Stomach (tissue), 9 donors: ENCODE results near the gene SMIM35. TPM values are rescaled to one million over a fixed set of nuclear protein-coding genes. Genes with fewer than 3 reads are reported as not detected.

Experiments used
- DNase-seq, 2 donors: peaks; one replicate each; pipeline versions ENCODE4 v3.0.0 to v3.0.0-alpha.2; 2013 to 2019
- H3K27ac ChIP-seq, 5 donors: fragments of 200-600 bp in 4 of 5; sonication (generic) in 4 of 5; one replicate each; pipeline ENCODE4 v1.5.1; 2013 to 2019; ENCODE audit warnings: mild to moderate bottlenecking in 1 of 5, moderate library complexity in 1 of 5
- H3K27me3 ChIP-seq, 3 donors: fragments of 200-600 bp; sonication (generic); one replicate each; pipeline ENCODE4 v1.5.1; 2017 to 2019; ENCODE audit warnings: mixed run types in 1 of 3
- H3K36me3 ChIP-seq, 4 donors: fragments of 200-600 bp; sonication (generic); 1 replicate in 3 of 4; 2 replicates in 1 of 4; pipeline ENCODE4 v1.5.1; 2016 to 2019
- H3K4me1 ChIP-seq, 4 donors: fragments of 200-600 bp; sonication (generic); one replicate each; pipeline ENCODE4 v1.5.1; 2016 to 2019
- H3K4me3 ChIP-seq, 4 donors: fragments of 200-600 bp; sonication (generic) in 3 of 4; one replicate each; pipeline ENCODE4 v1.5.1; 2016 to 2019; ENCODE audit warnings: mild to moderate bottlenecking in 1 of 4
- H3K9me3 ChIP-seq, 4 donors: fragments of 200-600 bp; sonication (generic); one replicate each; pipeline ENCODE4 v1.5.1; 2016 to 2019
- EP300 ChIP-seq: sonication (generic); formaldehyde crosslinking; IDR thresholded peaks from one replicate; pipeline ENCODE4 v1.6.1; 2017; ENCODE audit warnings: antibody characterized with exemption
- POLR2A ChIP-seq, 4 donors: fragments of 450-650 bp; IDR thresholded peaks; one replicate each; pipeline ENCODE4 v1.6.1; 2016; ENCODE audit warnings: antibody characterized with exemption in 4 of 4, control low read depth in 2 of 4, mild to moderate bottlenecking in 1 of 4, moderate library complexity in 1 of 4
- POLR2AphosphoS5 ChIP-seq, 3 donors: sonication (generic); formaldehyde crosslinking; IDR thresholded peaks; one replicate each; pipeline ENCODE4 v1.6.1; 2016; ENCODE audit warnings: antibody characterized with exemption in 3 of 3
- WGBS, 5 donors: extraction: QIAGEN DNeasy Blood & Tissue Kit in 3 of 5; methylation state at CpG; one replicate each; pipeline versions ENCODE4 v1.1.5 to v1.1.7; 2013 to 2018; 5-methylcytosine and 5-hydroxymethylcytosine counted together
- intact Hi-C: fragments of 100-400 bp; cut with DNase I; formaldehyde crosslinking; loops from one replicate; pipeline ENCODE4 v1.15.1; 2023; ENCODE audit warnings: low total_unique reads
- polyA plus RNA-seq, 3 donors: library from polyadenylated mRNA; stranded (reverse); fragments of 200-250 nt; gene quantifications; one replicate each; pipeline ENCODE4 v1.2.3, GENCODE V29; 2013
- total RNA-seq, 5 donors: library from RNA; depleted of rRNA; stranded (reverse); fragments of >200 nt; gene quantifications; one replicate each; pipeline versions ENCODE4 v1.1.0 to v1.2.3, GENCODE V29; 2014 to 2016
- TF ChIP-seq, protein P1 (sequence below), 7 experiments: fragments of 450-650 bp in 4 of 7; fragments of 200-600 bp in 3 of 7; sonication (generic) in 3 of 7; IDR thresholded peaks; one replicate each; pipeline ENCODE4 v1.5.1; 2016 to 2019; ENCODE audit warnings: antibody characterized with exemption in 7 of 7, control low read depth in 2 of 7, mild to moderate bottlenecking in 1 of 7
- donor health status: healthy with polysubstance abuse.
- donor health status: Bipolar disorder and iron deficiency.
- donor health status: healthy.

The SMIM35 gene
- total and polyA plus RNA-seq, 8 donors: 0.03 TPM; not detected in 7

- Histone ChIP-seq H3K27me3 (peaks cover 0 to 17% (median 0%) of the 10 kb centered on the region in 3 donors), H3K4me1 (peaks cover 0 to 14% (median 7%) of the 10 kb centered on the region in 4 donors), H3K4me3 (no peak overlapping the region), H3K27ac (no peak overlapping the region), H3K36me3 (no peaks in the 10 kb centered on the region), H3K9me3 (no peaks in the 10 kb centered on the region)
- no peak for TF ChIP-seq POLR2AphosphoS5 (IDR thresholded peaks at IDR 0.05)
- TF ChIP-seq POLR2A (IDR thresholded peaks at IDR 0.05): no peak
- TF ChIP-seq EP300: no peak
- TF ChIP-seq, protein P1, sequence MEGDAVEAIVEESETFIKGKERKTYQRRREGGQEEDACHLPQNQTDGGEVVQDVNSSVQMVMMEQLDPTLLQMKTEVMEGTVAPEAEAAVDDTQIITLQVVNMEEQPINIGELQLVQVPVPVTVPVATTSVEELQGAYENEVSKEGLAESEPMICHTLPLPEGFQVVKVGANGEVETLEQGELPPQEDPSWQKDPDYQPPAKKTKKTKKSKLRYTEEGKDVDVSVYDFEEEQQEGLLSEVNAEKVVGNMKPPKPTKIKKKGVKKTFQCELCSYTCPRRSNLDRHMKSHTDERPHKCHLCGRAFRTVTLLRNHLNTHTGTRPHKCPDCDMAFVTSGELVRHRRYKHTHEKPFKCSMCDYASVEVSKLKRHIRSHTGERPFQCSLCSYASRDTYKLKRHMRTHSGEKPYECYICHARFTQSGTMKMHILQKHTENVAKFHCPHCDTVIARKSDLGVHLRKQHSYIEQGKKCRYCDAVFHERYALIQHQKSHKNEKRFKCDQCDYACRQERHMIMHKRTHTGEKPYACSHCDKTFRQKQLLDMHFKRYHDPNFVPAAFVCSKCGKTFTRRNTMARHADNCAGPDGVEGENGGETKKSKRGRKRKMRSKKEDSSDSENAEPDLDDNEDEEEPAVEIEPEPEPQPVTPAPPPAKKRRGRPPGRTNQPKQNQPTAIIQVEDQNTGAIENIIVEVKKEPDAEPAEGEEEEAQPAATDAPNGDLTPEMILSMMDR (IDR thresholded peaks at IDR 0.05): no peak
- no peak for DNase-seq
- 81 to 100% (median 93%) methylated on average over 1 to 5 of the region's 5 CpGs for WGBS, 5 donors
- intact Hi-C loops: no loop called here
Observed at GRCh38 chr11:118080296-118080695, 6.5 kb downstream of the SMIM35 start.

GRCh38 chr11:118079491-118079890 lies 7.3 kb downstream of the SMIM35 start:
- TF ChIP-seq, protein P1 (IDR thresholded peaks at IDR 0.05): no peak
- TF ChIP-seq POLR2AphosphoS5 (IDR thresholded peaks at IDR 0.05): no peak
- TF ChIP-seq POLR2A (IDR thresholded peaks at IDR 0.05): no peak
- TF ChIP-seq EP300: no peak
- no peaks in the 10 kb centered on the region for H3K9me3 ChIP-seq
- intact Hi-C loops: no loop called here
- H3K4me1 ChIP-seq: peaks cover 0 to 14% (median 5%) of the 10 kb centered on the region in 4 donors
- WGBS, 5 donors: 53 to 82% (median 76%) methylated on average over 9 to 10 of the region's 10 CpGs
- H3K36me3 ChIP-seq: no peaks in the 10 kb centered on the region
- DNase-seq: peak in 1 of 2 donors; percentile 41
- peaks cover 0 to 17% (median 0%) of the 10 kb centered on the region in 3 donors for H3K27me3 ChIP-seq
- no peak overlapping the region for H3K4me3 ChIP-seq
- H3K27ac ChIP-seq: no peak overlapping the region

GRCh38 chr11:118078911-118079411 lies 7.8 kb downstream of the SMIM35 start:
- intact Hi-C loops: no loop called here
- Histone ChIP-seq H3K27ac (no peak overlapping the region), H3K27me3 (peaks cover 0 to 17% (median 0%) of the 10 kb centered on the region in 3 donors), H3K9me3 (no peaks in the 10 kb centered on the region), H3K4me1 (peaks cover 0 to 8% (median 3%) of the 10 kb centered on the region in 4 donors), H3K36me3 (no peaks in the 10 kb centered on the region), H3K4me3 (no peak overlapping the region)
- 64 to 85% (median 82%) methylated on average over 5 of the region's 5 CpGs for WGBS, 5 donors
- DNase-seq: no peak
- TF ChIP-seq POLR2AphosphoS5 (IDR thresholded peaks at IDR 0.05) (no peak), EP300 (no peak), POLR2A (IDR thresholded peaks at IDR 0.05) (no peak)
- TF ChIP-seq, protein P1 (IDR thresholded peaks at IDR 0.05): no peak

- no peaks in the 10 kb centered on the region for H3K36me3 ChIP-seq
- peaks cover 0 to 17% (median 0%) of the 10 kb centered on the region in 3 donors for H3K27me3 ChIP-seq
- WGBS, 5 donors: 27 to 64% (median 50%) methylated on average over 7 of the region's 7 CpGs
- no peaks in the 10 kb centered on the region for H3K9me3 ChIP-seq
- peak within 1 kb of the TSS; percentile 21 to 74 (median 71) for H3K27ac ChIP-seq
- peak in 1 of 3 donors; percentile 66 for TF ChIP-seq POLR2AphosphoS5 (IDR thresholded peaks at IDR 0.05)
- TF ChIP-seq, protein P1 (IDR thresholded peaks at IDR 0.05): no peak
- DNase-seq: peak; percentile 76 to 95
- intact Hi-C loops: no loop called here
- peak within 1 kb of the TSS in 1 of 4 donors; percentile 24 for H3K4me3 ChIP-seq
- H3K4me1 ChIP-seq: peaks cover 0 to 4% (median 0%) of the 10 kb centered on the region in 4 donors
Observed at GRCh38 chr11:118076754-118077281, 9.9 kb downstream of the SMIM35 start, which contains the start of gene TMPRSS4. Gene TMPRSS4, plus strand, starts transcription at chr11:118077078. Its CDS starts 225 bp downstream, at chr11:118077303.
